Type B pancreatic cell (in vitro differentiated cells): Measurements from ENCODE around the gene RUNX2. TPM values are rescaled to one million over a fixed set of nuclear protein-coding genes. Genes with fewer than 3 reads are reported as not detected.
A peak's percentile ranks its signal among the peaks of the same experiment; 100 is the strongest.

ENCODE experiments used
- DNase-seq: peaks from one replicate; pipeline ENCODE4 v3.0.0; 2021; ENCODE audit warnings: mixed read lengths; ENCODE audit not compliant: unreplicated experiment; ENCODE audit errors: extremely low spot score
- H3K27ac Mint-ChIP-seq: 2 replicates; pipeline ENCODE4 v1.8.0; 2021; ENCODE audit warnings: mild to moderate bottlenecking, mixed read lengths
- H3K27me3 Mint-ChIP-seq: 2 replicates; pipeline ENCODE4 v1.8.0; 2021; ENCODE audit warnings: mixed read lengths
- H3K36me3 Mint-ChIP-seq: 2 replicates; pipeline ENCODE4 v1.8.0; 2021; ENCODE audit warnings: mixed read lengths
- H3K4me1 Mint-ChIP-seq: one replicate; pipeline ENCODE4 v1.8.0; 2021; ENCODE audit warnings: mixed read lengths; ENCODE audit not compliant: unreplicated experiment
- H3K4me3 Mint-ChIP-seq: 2 replicates; pipeline ENCODE4 v1.8.0; 2021; ENCODE audit warnings: mild to moderate bottlenecking, mixed read lengths
- H3K9me3 Mint-ChIP-seq: 2 replicates; pipeline ENCODE4 v1.8.0; 2021; ENCODE audit warnings: mixed read lengths
- CTCF ChIP-seq: fragments of 200-600 bp; sonication (generic); conservative IDR thresholded peaks from 2 replicates; pipeline ENCODE4 v1.5.0; 2021; ENCODE audit warnings: antibody characterized with exemption, mild to moderate bottlenecking
- total RNA-seq: library from RNA; stranded (reverse); gene quantifications from 2 replicates; pipeline ENCODE4 v1.2.1, GENCODE V29; 2021; ENCODE audit warnings: low replicate concordance

RUNX2 gene
- total RNA-seq, 1 donor from 2014 or later, result 6.0 TPM

GRCh38 chr6:45500924-45501816 is 173.0 kb downstream of the RUNX2 start:
- Mint-ChIP-seq H3K36me3 (peaks cover 3% of the 10 kb centered on the region), H3K27ac (no peak overlapping the region), H3K9me3 (peaks cover 8% of the 10 kb centered on the region), H3K27me3 (peaks cover 10% of the 10 kb centered on the region), H3K4me1 (peaks cover 34% of the 10 kb centered on the region), H3K4me3 (no peak overlapping the region)
- no peak for DNase-seq
- peak; percentile 60 for TF ChIP-seq CTCF

GRCh38 chr6:45502456-45502855 is 174.3 kb downstream of the RUNX2 start:
- Mint-ChIP-seq H3K36me3 (peaks cover 4% of the 10 kb centered on the region), H3K27ac (no peak overlapping the region), H3K4me3 (no peak overlapping the region), H3K9me3 (peaks cover 11% of the 10 kb centered on the region), H3K27me3 (peaks cover 14% of the 10 kb centered on the region), H3K4me1 (peaks cover 43% of the 10 kb centered on the region)
- DNase-seq, result no peak
- no peak for TF ChIP-seq CTCF

- Mint-ChIP-seq H3K36me3 (peaks cover 4% of the 10 kb centered on the region), H3K27me3 (peaks cover 10% of the 10 kb centered on the region), H3K4me3 (peak overlapping the region; percentile 75), H3K9me3 (peaks cover 11% of the 10 kb centered on the region), H3K27ac (no peak overlapping the region), H3K4me1 (peaks cover 47% of the 10 kb centered on the region)
- no peak for DNase-seq
- TF ChIP-seq CTCF, result no peak
Observed at GRCh38 chr6:45504947-45505346, 176.8 kb downstream of the RUNX2 start.

GRCh38 chr6:45505470-45505869 is 177.3 kb downstream of the RUNX2 start:
- H3K36me3 Mint-ChIP-seq, result peaks cover 4% of the 10 kb centered on the region
- peaks cover 51% of the 10 kb centered on the region for H3K4me1 Mint-ChIP-seq
- peak overlapping the region; percentile 75 for H3K4me3 Mint-ChIP-seq
- no peak for TF ChIP-seq CTCF
- no peak for DNase-seq
- H3K9me3 Mint-ChIP-seq, result peaks cover 11% of the 10 kb centered on the region
- H3K27ac Mint-ChIP-seq, result no peak overlapping the region
- peaks cover 8% of the 10 kb centered on the region for H3K27me3 Mint-ChIP-seq

GRCh38 chr6:45507186-45507585 is 179.1 kb downstream of the RUNX2 start:
- no peak for DNase-seq
- Mint-ChIP-seq H3K27me3 (peaks cover 4% of the 10 kb centered on the region), H3K36me3 (peaks cover 4% of the 10 kb centered on the region), H3K4me3 (peak overlapping the region; percentile 54), H3K27ac (peak overlapping the region; percentile 83), H3K9me3 (peaks cover 6% of the 10 kb centered on the region), H3K4me1 (peaks cover 54% of the 10 kb centered on the region)
- TF ChIP-seq CTCF, result no peak
